ENCODE results near the gene INPP5D.

Gene INPP5D

GRCh38 chr2:233218836-233219235 lies 158.7 kb downstream of the INPP5D start:
- TF ChIP-seq GATA2 (IDR thresholded peaks at IDR 0.05; ENCODE audit: low read depth, low read length) (no peak), GATA3 (IDR thresholded peaks at IDR 0.05; ENCODE audit: low read depth, low read length) (no peak)

DNA sequence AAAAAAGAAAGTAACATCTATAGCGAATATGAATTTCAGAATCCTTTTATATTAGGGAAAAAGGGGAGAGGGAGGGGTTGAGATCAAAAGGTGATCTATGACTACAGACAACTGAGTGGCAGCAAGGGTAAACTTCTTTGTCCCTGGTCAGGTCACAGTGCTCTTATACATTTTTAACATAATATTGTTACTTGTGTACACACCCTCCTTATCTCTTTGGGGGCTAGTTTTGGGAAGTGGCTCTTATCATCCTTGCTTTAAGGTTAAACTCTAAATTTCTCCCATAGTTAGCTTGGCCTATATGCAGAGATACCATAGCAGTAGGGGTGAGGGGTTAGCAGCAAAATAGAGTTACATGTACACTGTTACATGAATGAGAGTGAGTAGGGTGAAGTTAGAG lies 159.7 kb downstream of the INPP5D start:
- TF ChIP-seq GATA2 (IDR thresholded peaks at IDR 0.05; ENCODE audit: low read depth, low read length) (no peak), GATA3 (IDR thresholded peaks at IDR 0.05; ENCODE audit: low read depth, low read length) (no peak)

GRCh38 chr2:233221378-233222063 lies 161.4 kb downstream of the INPP5D start:
- TF ChIP-seq GATA2 (IDR thresholded peaks at IDR 0.05; ENCODE audit: low read depth, low read length) (no peak), GATA3 (IDR thresholded peaks at IDR 0.05; ENCODE audit: low read depth, low read length) (no peak)

DNA sequence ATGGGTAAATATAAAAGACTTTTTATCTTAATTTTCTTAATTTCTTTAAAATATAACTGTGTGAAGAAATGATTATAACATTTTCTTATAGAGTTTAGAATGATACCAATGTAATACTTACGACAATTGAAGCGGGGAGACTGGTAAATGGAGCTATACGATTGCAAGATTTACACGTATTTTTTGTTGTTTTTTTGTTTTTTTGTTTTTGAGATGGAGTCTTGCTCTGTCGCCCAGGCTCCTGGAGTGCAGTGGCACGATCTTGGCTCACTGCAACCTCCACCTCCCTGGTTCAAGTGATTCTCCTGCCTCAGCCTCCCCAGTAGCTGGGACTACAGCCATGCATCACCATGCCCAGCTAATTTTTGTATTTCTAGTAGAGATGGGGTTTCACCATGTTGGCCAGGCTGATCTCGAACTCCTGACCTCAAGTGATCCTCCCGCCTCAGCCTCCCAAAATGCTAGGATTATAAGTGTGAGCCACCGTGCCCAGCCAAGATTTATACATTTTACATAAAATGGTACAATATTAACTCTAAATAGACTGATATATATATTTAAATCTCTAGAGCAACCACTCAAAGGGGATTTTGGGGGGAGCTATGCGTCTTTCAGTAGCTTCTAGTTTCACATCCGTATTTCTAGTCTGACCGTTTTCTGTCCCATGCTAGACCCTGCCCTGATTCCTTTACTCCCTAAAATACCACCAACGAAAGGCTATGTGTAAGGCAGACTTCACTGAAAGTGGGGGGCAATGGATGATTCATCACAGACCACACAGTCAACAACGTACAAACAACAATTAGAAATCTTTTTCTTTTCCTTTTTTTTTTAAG lies 163.1 kb downstream of the INPP5D start:
- TF ChIP-seq GATA3 (IDR thresholded peaks at IDR 0.05; ENCODE audit: low read depth, low read length) (no peak), GATA2 (IDR thresholded peaks at IDR 0.05; ENCODE audit: low read depth, low read length) (no peak)

DNA sequence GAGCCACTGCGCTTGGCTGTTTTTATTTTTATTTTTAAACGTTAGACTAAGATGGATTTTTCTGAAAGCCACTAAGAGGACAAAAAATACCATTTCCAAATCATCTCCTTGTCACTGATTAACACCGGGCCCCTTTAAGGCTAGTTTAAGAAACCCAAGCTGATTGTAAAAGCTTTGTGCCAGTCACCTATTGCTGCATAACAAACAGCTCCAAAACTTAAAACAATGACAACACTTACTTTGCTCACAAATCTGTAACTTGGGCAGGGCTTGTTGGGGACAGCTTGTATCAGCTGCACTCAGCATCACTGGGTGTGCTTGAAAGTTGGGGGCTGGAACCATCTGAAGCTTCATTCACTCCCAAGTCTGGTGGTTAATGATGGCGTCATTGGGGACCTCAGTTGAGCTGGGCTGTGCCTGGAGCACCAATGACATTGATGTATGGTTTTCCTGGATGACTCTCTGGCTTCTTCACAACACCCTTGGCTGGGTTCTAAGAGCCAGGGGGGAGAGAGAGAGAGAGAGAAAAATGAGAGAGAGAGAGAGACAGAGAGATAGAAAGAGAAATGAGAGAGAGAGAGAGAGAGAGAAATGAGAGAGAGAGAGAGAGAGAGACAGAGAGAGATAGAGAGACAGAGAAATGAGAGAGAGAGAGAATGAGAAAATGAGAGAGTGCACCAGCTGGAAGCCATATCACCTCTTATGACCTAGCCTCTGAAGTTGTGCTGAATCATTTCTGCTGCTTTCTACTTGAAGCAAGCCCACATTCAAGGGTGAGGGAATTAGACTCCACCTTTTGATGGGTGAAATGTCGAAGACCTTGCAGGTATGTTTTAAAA lies 165.3 kb downstream of the INPP5D start:
- no peak for TF ChIP-seq GATA3 (IDR thresholded peaks at IDR 0.05; ENCODE audit: low read depth, low read length)
- TF ChIP-seq GATA2 (IDR thresholded peaks at IDR 0.05; ENCODE audit: low read depth, low read length): no peak

GRCh38 chr2:233226511-233227031 lies 166.4 kb downstream of the INPP5D start:
- no peak for TF ChIP-seq GATA2 (IDR thresholded peaks at IDR 0.05; ENCODE audit: low read depth, low read length)
- no peak for TF ChIP-seq GATA3 (IDR thresholded peaks at IDR 0.05; ENCODE audit: low read depth, low read length)

- no peak for TF ChIP-seq GATA3 (IDR thresholded peaks at IDR 0.05; ENCODE audit: low read depth, low read length)
- no peak for TF ChIP-seq GATA2 (IDR thresholded peaks at IDR 0.05; ENCODE audit: low read depth, low read length)
Observed at GRCh38 chr2:233227346-233227978, 167.3 kb downstream of the INPP5D start.

GRCh38 chr2:233228376-233228775 lies 168.2 kb downstream of the INPP5D start:
- TF ChIP-seq GATA2 (IDR thresholded peaks at IDR 0.05; ENCODE audit: low read depth, low read length): no peak
- TF ChIP-seq GATA3 (IDR thresholded peaks at IDR 0.05; ENCODE audit: low read depth, low read length): no peak

GRCh38 chr2:233233618-233234230 lies 173.6 kb downstream of the INPP5D start:
- TF ChIP-seq GATA3 (IDR thresholded peaks at IDR 0.05; ENCODE audit: low read depth, low read length): no peak
- TF ChIP-seq GATA2 (IDR thresholded peaks at IDR 0.05; ENCODE audit: low read depth, low read length): no peak

DNA sequence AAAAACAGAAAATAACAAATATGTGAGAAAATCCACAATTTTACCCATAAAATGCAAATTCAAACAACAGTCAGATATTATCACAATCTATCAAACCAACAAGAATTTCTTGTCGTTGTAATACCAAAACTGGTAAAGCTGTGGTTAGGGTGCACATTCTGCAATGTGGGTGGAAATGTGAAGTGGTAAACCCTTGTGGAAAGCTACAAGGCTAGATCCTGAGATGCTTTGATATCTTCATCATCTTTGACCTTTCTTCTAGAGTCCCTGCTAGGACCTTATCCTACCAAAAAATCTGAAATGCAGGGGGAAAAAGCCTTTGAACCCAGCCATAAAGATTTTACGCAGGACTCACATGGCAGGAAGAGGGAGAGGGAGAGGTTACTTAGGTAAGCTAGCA lies 174.1 kb downstream of the INPP5D start:
- no peak for TF ChIP-seq GATA2 (IDR thresholded peaks at IDR 0.05; ENCODE audit: low read depth, low read length)
- TF ChIP-seq GATA3 (IDR thresholded peaks at IDR 0.05; ENCODE audit: low read depth, low read length): no peak

- TF ChIP-seq GATA3 (IDR thresholded peaks at IDR 0.05; ENCODE audit: low read depth, low read length) (no peak), GATA2 (IDR thresholded peaks at IDR 0.05; ENCODE audit: low read depth, low read length) (no peak)
Observed at GRCh38 chr2:233234996-233235395, 174.9 kb downstream of the INPP5D start.

- TF ChIP-seq GATA2 (IDR thresholded peaks at IDR 0.05; ENCODE audit: low read depth, low read length): no peak
- TF ChIP-seq GATA3 (IDR thresholded peaks at IDR 0.05; ENCODE audit: low read depth, low read length): no peak
Observed at GRCh38 chr2:233235977-233236376, 175.8 kb downstream of the INPP5D start.

Measured in SH-SY5Y (cell line).